HG02981 (cell line): ENCODE data around the gene MYT1.

Experiments
- ATAC-seq: cut with Tn5 transposase; IDR thresholded peaks from one replicate; pipeline ENCODE4 v1.9.1; 2021; ENCODE audit warnings: mild to moderate bottlenecking, moderate library complexity; ENCODE audit not compliant: unreplicated experiment

Gene MYT1

GRCh38 chr20:64188682-64189529 is 24.7 kb downstream of the MYT1 start:
- no peak for ATAC-seq

GRCh38 chr20:64189530-64189966 is 25.3 kb downstream of the MYT1 start:
- no peak for ATAC-seq

GRCh38 chr20:64189986-64190385 is 25.7 kb downstream of the MYT1 start:
- ATAC-seq, result no peak

- no peak for ATAC-seq
These were observed 26.8 kb downstream of the MYT1 start for GRCh38 chr20:64191002-64191401.

GRCh38 chr20:64192406-64192805 is 28.2 kb downstream of the MYT1 start:
- ATAC-seq, result no peak

GRCh38 chr20:64193058-64193457 is 28.8 kb downstream of the MYT1 start:
- ATAC-seq, result no peak

GRCh38 chr20:64194269-64194668 is 30.0 kb downstream of the MYT1 start:
- no peak for ATAC-seq

- ATAC-seq, result no peak
These were observed 32.1 kb downstream of the MYT1 start for GRCh38 chr20:64196309-64196708.

- ATAC-seq, result no peak
These were observed 32.6 kb downstream of the MYT1 start for GRCh38 chr20:64196847-64197306.

GRCh38 chr20:64198347-64198746 is 34.1 kb downstream of the MYT1 start:
- no peak for ATAC-seq

- ATAC-seq, result no peak
These were observed 35.1 kb downstream of the MYT1 start for GRCh38 chr20:64199395-64199794.

- no peak for ATAC-seq
These were observed 36.5 kb downstream of the MYT1 start for GRCh38 chr20:64200740-64201139.

- ATAC-seq, result no peak
These were observed 37.4 kb downstream of the MYT1 start for GRCh38 chr20:64201653-64202052.

- ATAC-seq, result no peak
These were observed 39.0 kb downstream of the MYT1 start for GRCh38 chr20:64203037-64203777.

GRCh38 chr20:64205611-64206026 is 41.4 kb downstream of the MYT1 start:
- no peak for ATAC-seq

GRCh38 chr20:64206614-64207013 is 42.4 kb downstream of the MYT1 start:
- ATAC-seq, result no peak

GRCh38 chr20:64207641-64208590 is 43.7 kb downstream of the MYT1 start:
- no peak for ATAC-seq

GRCh38 chr20:64209148-64209547 is 44.9 kb downstream of the MYT1 start:
- ATAC-seq, result no peak

GRCh38 chr20:64210656-64211369 is 46.6 kb downstream of the MYT1 start:
- ATAC-seq, result no peak
